Urinary bladder (tissue), 4 donors: ENCODE measurements around the gene CHML. TPM values are rescaled to one million over a fixed set of nuclear protein-coding genes. Genes with fewer than 3 reads are reported as not detected.

Experiments used
- DNase-seq: peaks from one replicate; pipeline ENCODE4 v3.0.0-alpha.2; 2015; ENCODE audit errors: extremely low spot score
- H3K27ac ChIP-seq: one replicate; pipeline ENCODE4 v1.5.1; 2013; ENCODE audit warnings: low read depth, mild to moderate bottlenecking, moderate library complexity
- H3K36me3 ChIP-seq: one replicate; pipeline ENCODE4 v1.6.1; 2013; ENCODE audit warnings: mild to moderate bottlenecking, moderate library complexity; ENCODE audit not compliant: insufficient read depth
- H3K4me1 ChIP-seq: one replicate; pipeline ENCODE4 v1.6.1; 2013; ENCODE audit warnings: mild to moderate bottlenecking, moderate library complexity; ENCODE audit not compliant: insufficient read depth
- H3K4me3 ChIP-seq: one replicate; pipeline ENCODE4 v1.5.1; 2013; ENCODE audit warnings: low read depth, low read length
- WGBS: extraction: QIAGEN DNeasy Blood & Tissue Kit; methylation state at CpG from one replicate; pipeline ENCODE4 v1.1.7; 2013; 5-methylcytosine and 5-hydroxymethylcytosine counted together
- polyA plus RNA-seq: library from polyadenylated mRNA; stranded (reverse); fragments of 200-250 nt; gene quantifications from one replicate; pipeline ENCODE4 v1.2.3, GENCODE V29; 2013
- total RNA-seq: library from RNA; depleted of rRNA; stranded (reverse); fragments of >200 nt; gene quantifications from one replicate; pipeline ENCODE4 v1.2.3, GENCODE V29; 2014
- donor health status: healthy with polysubstance abuse.
- donor health status: healthy.

Gene CHML
- total and polyA plus RNA-seq, 2 donors = 4.2 to 21.8 TPM

DNA sequence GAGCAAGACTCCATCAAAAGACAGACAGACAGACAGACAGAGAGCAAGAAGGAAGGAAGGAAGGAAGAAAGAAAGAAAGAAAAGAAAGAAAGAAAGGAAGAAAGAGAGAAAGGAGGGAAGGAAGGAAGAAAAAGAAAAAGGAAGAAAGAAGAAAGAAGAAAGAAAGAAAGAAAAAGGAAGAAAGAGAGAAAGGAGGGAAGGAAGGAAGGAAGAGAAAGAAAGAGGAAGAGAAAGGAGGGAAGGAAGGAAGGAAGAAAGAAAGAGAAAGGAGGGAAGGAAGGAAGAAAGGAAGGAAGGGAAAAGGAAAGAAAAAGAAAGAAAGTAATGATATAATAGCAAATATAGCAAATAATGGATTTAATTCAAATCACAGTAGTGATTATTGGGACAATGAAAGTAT, 32.7 kb downstream of the CHML start:
- no peak overlapping the region for H3K27ac ChIP-seq
- H3K36me3 ChIP-seq = no peaks in the 10 kb centered on the region
- no peak for DNase-seq
- H3K4me3 ChIP-seq = no peak overlapping the region
- H3K4me1 ChIP-seq = no peaks in the 10 kb centered on the region

- no peak for DNase-seq
- WGBS = 55% methylated on average over 5 of the region's 5 CpGs
- Histone ChIP-seq H3K4me1 (no peaks in the 10 kb centered on the region), H3K4me3 (no peak overlapping the region), H3K27ac (no peak overlapping the region), H3K36me3 (no peaks in the 10 kb centered on the region)
Observed at GRCh38 chr1:241606544-241606943, 33.6 kb downstream of the CHML start.

DNA sequence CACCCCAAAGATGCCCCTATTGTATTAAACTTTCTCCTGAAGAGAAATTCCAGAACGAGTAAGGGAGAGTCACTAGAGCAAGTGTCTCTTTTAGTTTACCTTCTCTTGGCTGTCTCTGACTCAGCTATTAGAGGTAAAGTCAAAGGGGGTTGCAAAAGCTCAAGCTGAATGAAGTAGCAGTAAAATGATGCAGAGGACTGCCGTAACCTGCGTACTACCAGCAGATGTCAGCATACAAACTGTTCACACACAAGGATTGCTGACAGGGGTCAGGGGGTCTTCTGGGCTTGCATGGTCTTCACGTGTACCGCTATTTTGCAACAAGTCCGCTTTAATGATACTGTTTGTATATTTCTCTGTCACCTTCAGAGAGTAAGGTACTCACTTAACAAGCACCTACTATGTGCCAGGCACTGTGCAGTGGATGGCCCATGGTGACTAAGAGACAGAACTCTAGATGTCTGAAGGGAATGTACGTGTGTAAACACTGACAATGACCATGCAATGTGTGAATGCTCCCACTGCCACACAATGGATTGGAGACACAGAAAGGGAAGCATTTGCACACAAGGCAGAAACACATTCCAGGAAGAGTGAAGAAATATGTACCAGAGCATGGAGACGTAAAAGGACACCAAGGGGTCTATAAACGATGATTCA, 34.9 kb downstream of the CHML start:
- no peak overlapping the region for H3K4me3 ChIP-seq
- H3K4me1 ChIP-seq = no peaks in the 10 kb centered on the region
- no peak overlapping the region for H3K27ac ChIP-seq
- DNase-seq = no peak
- H3K36me3 ChIP-seq = no peaks in the 10 kb centered on the region
- WGBS = 67% methylated on average over 9 of the region's 9 CpGs

DNA sequence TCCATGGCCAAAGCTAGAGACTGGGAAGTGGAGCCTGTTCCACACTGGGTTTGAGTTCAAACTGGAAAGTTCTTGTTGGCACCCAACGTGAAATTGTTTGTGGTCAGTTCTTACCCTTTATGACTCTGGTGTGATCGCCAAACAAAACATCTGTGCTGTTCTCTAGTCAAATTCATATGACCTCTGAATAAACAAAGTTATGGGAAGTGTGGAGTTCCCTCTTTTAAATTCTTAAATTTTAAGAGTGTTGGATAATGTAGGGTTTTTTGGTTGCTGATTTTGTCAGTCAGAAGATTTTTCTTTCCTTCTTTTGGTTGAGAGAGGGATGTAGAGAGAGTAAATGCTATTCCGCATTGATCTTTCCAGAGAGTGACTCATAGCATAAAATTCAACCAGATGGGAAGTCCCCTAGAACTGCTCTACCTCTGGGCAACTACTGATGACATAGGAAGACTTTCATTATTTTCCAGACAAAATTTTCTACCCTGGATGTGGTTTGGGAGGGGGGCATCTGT, 36.4 kb downstream of the CHML start:
- Histone ChIP-seq H3K36me3 (no peaks in the 10 kb centered on the region), H3K27ac (no peak overlapping the region), H3K4me1 (no peaks in the 10 kb centered on the region), H3K4me3 (no peak overlapping the region)
- WGBS = 73% methylated on average over 3 of the region's 3 CpGs
- no peak for DNase-seq

GRCh38 chr1:241600496-241600901, 39.7 kb downstream of the CHML start:
- no peak for DNase-seq
- 34% methylated on average over 2 of the region's 2 CpGs for WGBS
- H3K27ac ChIP-seq = no peak overlapping the region
- H3K36me3 ChIP-seq = no peaks in the 10 kb centered on the region
- H3K4me3 ChIP-seq = no peak overlapping the region
- no peaks in the 10 kb centered on the region for H3K4me1 ChIP-seq

DNA sequence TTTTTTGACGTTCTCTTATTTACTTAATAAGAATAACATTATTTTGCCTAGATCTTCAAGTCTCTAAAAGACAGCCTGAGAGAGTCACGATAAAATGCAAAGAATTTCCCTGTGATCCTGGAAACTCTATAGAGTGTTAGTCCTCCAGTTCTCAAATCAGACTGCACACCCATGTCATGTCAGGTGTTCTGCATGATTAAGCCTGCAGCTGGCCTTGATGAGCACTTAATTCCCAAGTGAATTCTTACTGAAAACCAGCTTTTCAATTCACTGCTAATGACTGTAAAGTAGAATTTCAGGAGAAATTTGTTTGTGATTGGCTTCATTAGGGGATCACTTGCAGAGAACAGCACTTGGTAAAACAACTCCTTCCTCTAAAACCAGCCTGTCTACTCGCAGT, 41.9 kb downstream of the CHML start:
- 91% methylated on average over 3 of the region's 3 CpGs for WGBS
- Histone ChIP-seq H3K4me3 (no peak overlapping the region), H3K36me3 (no peaks in the 10 kb centered on the region), H3K4me1 (no peaks in the 10 kb centered on the region), H3K27ac (no peak overlapping the region)
- DNase-seq = no peak

DNA sequence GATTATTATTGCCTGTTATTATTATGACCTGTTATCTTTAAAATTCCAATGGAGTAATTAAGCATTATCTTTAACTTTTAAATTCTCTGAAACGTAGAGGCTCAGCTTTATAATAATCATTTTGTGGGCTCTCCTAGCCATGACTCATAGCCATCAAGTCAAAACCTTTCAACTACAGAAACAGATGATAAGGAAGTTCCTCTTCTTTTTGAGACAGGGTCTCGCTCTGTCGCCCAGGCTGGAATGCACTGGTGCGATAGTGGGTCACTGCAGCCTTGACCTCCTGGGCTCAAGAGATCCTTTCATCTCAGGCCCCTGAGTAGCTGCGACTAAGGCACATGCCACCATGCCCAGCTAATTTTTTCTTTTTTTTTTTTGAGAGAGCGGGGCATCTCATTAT, 43.5 kb downstream of the CHML start:
- H3K4me3 ChIP-seq = no peak overlapping the region
- no peaks in the 10 kb centered on the region for H3K36me3 ChIP-seq
- no peak overlapping the region for H3K27ac ChIP-seq
- DNase-seq = no peak
- no peaks in the 10 kb centered on the region for H3K4me1 ChIP-seq
- WGBS = 87% methylated on average over 6 of the region's 6 CpGs

DNA sequence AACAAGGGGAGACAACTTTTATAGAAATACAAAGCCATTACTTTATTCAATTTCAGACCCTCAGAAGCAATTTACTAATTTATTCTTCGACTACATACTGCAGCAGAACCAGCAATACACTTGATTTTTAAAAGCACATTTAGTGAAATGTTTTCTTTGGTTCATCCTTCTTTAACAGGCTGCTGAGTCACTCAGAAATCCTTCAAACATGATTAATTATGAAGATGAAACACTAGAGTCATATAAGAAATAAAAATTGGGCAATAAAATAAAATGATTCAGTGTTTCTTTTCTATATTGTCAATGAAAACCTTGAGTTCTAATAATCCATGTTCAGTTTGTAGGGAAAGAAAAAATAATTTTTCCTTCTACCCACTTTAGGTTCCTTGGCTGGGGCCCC, 47.0 kb downstream of the CHML start:
- Histone ChIP-seq H3K4me3 (no peak overlapping the region), H3K27ac (no peak overlapping the region), H3K36me3 (no peaks in the 10 kb centered on the region), H3K4me1 (no peaks in the 10 kb centered on the region)
- WGBS = 91% methylated on average over 1 of the region's 1 CpG
- DNase-seq = no peak

DNA sequence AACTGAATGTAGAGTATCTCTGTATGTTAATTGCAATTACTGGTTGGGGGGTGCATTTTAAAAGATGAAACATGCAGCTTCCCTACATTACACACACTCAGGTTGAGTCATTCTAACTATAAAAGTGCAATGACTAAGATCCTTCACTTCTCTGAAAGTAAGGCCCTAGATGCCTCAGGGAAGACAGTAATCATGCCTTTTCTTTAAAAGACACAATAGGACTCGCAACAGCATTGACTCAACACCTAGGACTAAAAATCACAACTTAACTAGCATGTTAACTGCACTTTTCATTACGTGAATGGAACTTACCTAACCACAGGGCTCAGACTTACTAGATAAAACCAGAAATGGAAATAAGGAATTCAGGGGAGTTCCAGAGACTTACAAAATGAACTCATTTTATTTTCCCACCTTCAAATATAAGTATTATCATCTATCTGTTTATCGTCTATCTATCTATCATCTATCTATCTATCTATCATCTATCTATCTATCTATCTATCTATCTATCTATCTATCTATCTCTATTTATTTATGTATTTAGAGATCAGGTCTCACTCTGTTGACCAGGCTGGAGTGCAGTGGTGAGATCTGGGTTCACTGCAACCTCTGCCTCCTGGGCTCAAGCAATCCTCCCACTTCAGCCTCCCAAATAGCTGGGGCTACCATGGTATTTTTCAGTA, 47.8 kb downstream of the CHML start:
- 85% methylated on average over 3 of the region's 3 CpGs for WGBS
- Histone ChIP-seq H3K36me3 (no peaks in the 10 kb centered on the region), H3K27ac (no peak overlapping the region), H3K4me3 (no peak overlapping the region), H3K4me1 (no peaks in the 10 kb centered on the region)
- no peak for DNase-seq

DNA sequence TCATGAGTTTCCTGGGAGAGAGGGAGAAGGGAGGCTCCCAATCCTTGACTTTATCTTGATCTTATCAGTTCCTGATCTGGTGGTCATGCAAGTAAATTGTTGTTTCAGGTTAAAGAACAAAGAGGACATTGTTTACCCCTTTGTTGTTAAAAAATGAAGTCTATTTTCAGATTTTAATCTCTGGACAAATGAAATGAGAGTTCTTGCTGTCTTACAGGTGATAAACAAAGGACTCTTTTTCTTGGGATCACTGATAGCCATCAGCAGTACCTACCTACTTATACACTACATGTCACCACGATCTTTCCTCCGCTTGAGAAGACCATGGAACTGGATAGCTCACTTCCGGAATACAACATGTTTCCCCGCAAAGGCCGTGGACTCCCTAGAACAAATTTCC, 48.4 kb downstream of the CHML start:
- DNase-seq = no peak
- H3K4me3 ChIP-seq = no peak overlapping the region
- H3K27ac ChIP-seq = no peak overlapping the region
- no peaks in the 10 kb centered on the region for H3K36me3 ChIP-seq
- 95% methylated on average over 5 of the region's 5 CpGs for WGBS
- no peaks in the 10 kb centered on the region for H3K4me1 ChIP-seq

DNA sequence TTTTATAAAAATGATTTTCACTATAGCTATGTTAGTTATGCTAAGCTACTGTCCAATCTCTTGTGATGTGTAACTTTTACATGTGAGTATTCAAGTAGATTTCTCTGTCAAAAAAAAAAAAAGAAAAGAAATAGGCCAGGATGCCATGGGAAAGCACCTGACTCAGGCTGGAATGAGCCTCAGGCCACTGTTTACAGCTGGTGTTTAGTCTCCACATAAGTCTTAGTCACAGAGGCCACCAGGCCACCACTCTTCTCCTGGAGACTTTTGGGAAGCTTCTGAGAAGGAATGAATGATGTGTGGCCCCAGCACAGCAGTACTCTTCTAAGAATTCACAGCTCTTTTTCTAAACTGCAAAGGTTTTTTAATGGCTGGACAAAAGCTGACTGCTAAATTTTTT, 48.9 kb downstream of the CHML start:
- H3K4me1 ChIP-seq = no peaks in the 10 kb centered on the region
- H3K36me3 ChIP-seq = no peaks in the 10 kb centered on the region
- no peak overlapping the region for H3K4me3 ChIP-seq
- H3K27ac ChIP-seq = no peak overlapping the region
- no peak for DNase-seq

DNA sequence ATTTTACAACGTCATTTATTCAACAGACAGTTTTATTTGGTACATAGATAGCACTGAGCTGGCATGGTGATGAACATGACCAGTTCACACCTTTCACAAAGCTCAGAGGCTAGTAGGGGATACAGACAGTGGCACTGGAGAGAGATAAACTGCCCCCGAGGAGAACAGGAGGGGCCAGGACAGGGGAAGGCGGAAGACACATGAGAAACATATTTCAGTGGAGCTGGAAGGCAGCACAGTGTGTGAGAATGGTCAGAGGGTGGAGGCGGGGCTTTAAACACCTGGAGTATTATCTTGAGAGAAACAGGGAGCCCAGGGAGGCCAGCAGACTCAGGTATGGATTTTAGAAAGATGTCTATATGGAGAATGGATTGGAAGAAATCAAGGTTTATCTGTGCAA, 49.5 kb downstream of the CHML start:
- Histone ChIP-seq H3K4me3 (no peak overlapping the region), H3K36me3 (no peaks in the 10 kb centered on the region), H3K27ac (no peak overlapping the region), H3K4me1 (no peaks in the 10 kb centered on the region)
- 40% methylated on average over 4 of the region's 4 CpGs for WGBS
- DNase-seq = no peak
